ENCODE data around the gene RAPGEF1. TPM values are rescaled to one million over a fixed set of nuclear protein-coding genes. Genes with fewer than 3 reads are reported as not detected.

Gene RAPGEF1
- polyA plus RNA-seq, 3 donors = 38.5 to 44.6 (median 39.7) TPM

- no peak for DNase-seq
These were observed 132.8 kb downstream of the RAPGEF1 start for GRCh38 chr9:131606896-131607567.

GRCh38 chr9:131605770-131606590, 133.9 kb downstream of the RAPGEF1 start:
- DNase-seq = no peak

- DNase-seq = no peak
These were observed 136.0 kb downstream of the RAPGEF1 start for GRCh38 chr9:131603711-131604439.

- no peak for DNase-seq
These were observed 136.7 kb downstream of the RAPGEF1 start for GRCh38 chr9:131603199-131603598.

GRCh38 chr9:131601683-131602181, 138.1 kb downstream of the RAPGEF1 start:
- no peak for DNase-seq

- no peak for DNase-seq
These were observed 141.8 kb downstream of the RAPGEF1 start for GRCh38 chr9:131598121-131598520.

GRCh38 chr9:131597246-131597645, 142.6 kb downstream of the RAPGEF1 start:
- DNase-seq = no peak

GRCh38 chr9:131596430-131596743, 143.5 kb downstream of the RAPGEF1 start:
- DNase-seq = no peak

- no peak for DNase-seq
These were observed 144.0 kb downstream of the RAPGEF1 start for GRCh38 chr9:131595696-131596429.

GRCh38 chr9:131594906-131595665, 144.8 kb downstream of the RAPGEF1 start:
- DNase-seq = no peak

GRCh38 chr9:131593936-131594665, 145.8 kb downstream of the RAPGEF1 start:
- no peak for DNase-seq

GRCh38 chr9:131593091-131593820, 146.6 kb downstream of the RAPGEF1 start:
- no peak for DNase-seq

- DNase-seq = no peak
These were observed 148.0 kb downstream of the RAPGEF1 start for GRCh38 chr9:131591845-131592208.

GRCh38 chr9:131590907-131591844, 148.7 kb downstream of the RAPGEF1 start:
- no peak for DNase-seq

GRCh38 chr9:131590449-131590848, 149.4 kb downstream of the RAPGEF1 start:
- no peak for DNase-seq

- no peak for DNase-seq
These were observed 149.9 kb downstream of the RAPGEF1 start for GRCh38 chr9:131589993-131590392.

- DNase-seq = no peak
These were observed 150.7 kb downstream of the RAPGEF1 start for GRCh38 chr9:131589124-131589711.

GRCh38 chr9:131588396-131588795, 151.5 kb downstream of the RAPGEF1 start:
- DNase-seq = no peak
